ENCODE results near the gene TREML2. TPM values are rescaled to one million over a fixed set of nuclear protein-coding genes. Genes with fewer than 3 reads are reported as not detected.

TREML2 gene
- total RNA-seq, 2 donors from 2014 or later: 1.5 to 8.1 TPM

DNA sequence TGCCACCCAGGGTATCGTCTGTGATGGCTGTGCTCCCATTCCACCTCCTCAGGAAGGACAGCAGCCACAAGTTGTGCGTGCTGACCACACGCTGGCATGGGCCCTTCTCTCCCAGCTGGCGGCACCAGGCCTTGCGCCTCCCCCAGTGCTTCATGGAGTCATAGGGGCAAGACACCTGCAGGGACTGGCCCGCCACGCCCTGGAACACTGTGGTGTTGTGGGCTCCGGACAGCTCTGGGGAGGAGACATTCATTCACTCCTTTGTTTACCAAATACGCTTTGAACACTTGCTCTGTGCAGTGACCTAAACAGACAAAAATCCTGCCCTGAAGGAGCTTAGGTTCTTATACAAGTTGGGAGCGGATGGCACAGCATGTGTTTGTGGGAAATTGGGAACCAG is 39.6 kb downstream of the TREML2 start:
- ATAC-seq: no peak

DNA sequence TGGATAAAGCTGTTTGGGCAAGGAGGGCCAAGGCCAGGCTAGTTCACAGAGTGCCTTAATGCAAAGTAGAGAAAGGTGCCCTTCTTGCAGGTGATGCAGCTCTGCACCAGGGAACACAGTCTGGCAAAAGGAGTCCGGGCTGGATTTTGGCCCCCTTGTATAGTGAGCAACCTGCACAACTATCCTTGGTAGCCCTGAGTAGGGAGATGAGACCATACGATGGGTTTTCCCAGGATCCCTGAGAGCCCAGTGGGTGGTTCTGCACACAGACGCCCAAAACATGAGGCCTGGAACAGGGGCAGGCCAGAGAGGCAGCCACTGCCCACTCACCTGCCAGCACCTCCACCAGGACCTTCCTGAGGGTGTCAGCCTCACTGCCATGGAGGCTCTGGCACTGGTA is 40.0 kb downstream of the TREML2 start:
- Mint-ChIP-seq H3K27me3 (no peaks in the 10 kb centered on the region), H3K36me3 (no peaks in the 10 kb centered on the region), H3K27ac (no peak overlapping the region), H3K9me3 (no peaks in the 10 kb centered on the region), H3K4me3 (no peak overlapping the region), H3K4me1 (ENCODE audit: low read depth in 2 of 2) (no peaks in the 10 kb centered on the region)
- DNase-seq (ENCODE audit: low spot score): no peak
- no peak for ATAC-seq

More for the DNA sequence above, 39.6 kb downstream of the TREML2 start:
- Mint-ChIP-seq H3K36me3 (no peaks in the 10 kb centered on the region), H3K4me3 (no peak overlapping the region), H3K9me3 (no peaks in the 10 kb centered on the region), H3K27ac (no peak overlapping the region), H3K4me1 (ENCODE audit: low read depth in 2 of 2) (no peaks in the 10 kb centered on the region), H3K27me3 (no peaks in the 10 kb centered on the region)
- DNase-seq (ENCODE audit: low spot score): no peak

DNA sequence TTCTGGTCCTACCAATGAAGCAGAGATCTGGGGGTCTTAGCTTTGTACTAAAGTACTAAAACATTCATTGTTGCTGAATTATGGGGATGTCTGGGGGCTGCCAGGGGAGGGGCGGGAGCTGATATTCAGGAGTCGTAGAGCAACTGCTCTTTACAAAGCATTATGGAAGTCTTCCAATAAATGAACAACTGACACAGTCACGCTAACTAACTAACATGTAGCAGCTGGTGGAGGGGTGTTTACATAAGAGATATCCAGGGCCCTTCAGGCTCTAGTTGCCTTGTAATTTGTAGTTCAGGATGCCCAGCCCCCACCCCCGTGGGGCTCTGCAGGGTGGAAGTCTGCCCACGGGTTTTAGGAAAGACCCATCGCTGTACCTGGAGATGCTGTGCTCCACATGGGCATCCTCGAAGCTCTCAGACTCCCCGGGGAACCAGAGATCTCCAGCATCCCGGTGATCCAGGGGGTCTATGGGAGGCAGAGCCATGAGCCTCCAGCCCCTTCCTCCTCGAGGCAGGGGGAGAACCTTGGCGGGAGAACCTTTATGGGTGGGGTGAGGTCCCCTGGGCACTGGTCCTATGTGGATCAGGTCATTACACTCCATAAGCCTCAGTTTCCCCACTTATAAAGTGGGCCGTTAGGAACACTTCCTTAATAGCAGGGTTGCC is 41.4 kb downstream of the TREML2 start:
- H3K27ac Mint-ChIP-seq: no peak overlapping the region
- DNase-seq (ENCODE audit: low spot score) (no peak), ATAC-seq (no peak)
- H3K4me1 Mint-ChIP-seq (ENCODE audit: low read depth in 2 of 2): no peaks in the 10 kb centered on the region
- H3K9me3 Mint-ChIP-seq: no peaks in the 10 kb centered on the region
- no peak overlapping the region for H3K4me3 Mint-ChIP-seq
- peaks cover 3 to 13% of the 10 kb centered on the region in 2 donors for H3K27me3 Mint-ChIP-seq
- H3K36me3 Mint-ChIP-seq: no peaks in the 10 kb centered on the region

DNA sequence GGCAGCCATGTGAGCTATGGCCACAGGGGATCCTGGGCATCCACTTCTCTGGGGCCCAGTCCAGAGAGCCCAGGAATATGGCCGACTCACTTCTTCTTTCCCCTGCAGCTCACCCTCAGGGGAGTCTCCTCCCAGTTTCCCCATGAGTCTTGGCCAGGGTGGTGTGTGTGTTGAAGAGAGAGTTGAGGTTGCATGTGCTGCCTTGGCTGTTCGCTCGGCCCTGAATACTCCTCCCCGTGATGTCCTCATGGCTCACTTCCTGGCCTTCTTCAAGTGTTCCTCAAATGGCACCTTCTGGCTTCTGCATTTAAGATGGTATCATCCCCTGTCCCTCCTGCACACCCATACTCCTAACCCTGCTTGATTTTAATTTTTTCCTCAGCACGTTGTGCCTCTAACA is 43.6 kb downstream of the TREML2 start:
- no peak for ATAC-seq
- Mint-ChIP-seq H3K27me3 (peaks cover 6 to 20% of the 10 kb centered on the region in 2 donors), H3K9me3 (no peaks in the 10 kb centered on the region), H3K36me3 (no peaks in the 10 kb centered on the region), H3K4me1 (ENCODE audit: low read depth in 2 of 2) (no peaks in the 10 kb centered on the region), H3K27ac (no peak overlapping the region), H3K4me3 (no peak overlapping the region)
- no peak for DNase-seq (ENCODE audit: low spot score)

DNA sequence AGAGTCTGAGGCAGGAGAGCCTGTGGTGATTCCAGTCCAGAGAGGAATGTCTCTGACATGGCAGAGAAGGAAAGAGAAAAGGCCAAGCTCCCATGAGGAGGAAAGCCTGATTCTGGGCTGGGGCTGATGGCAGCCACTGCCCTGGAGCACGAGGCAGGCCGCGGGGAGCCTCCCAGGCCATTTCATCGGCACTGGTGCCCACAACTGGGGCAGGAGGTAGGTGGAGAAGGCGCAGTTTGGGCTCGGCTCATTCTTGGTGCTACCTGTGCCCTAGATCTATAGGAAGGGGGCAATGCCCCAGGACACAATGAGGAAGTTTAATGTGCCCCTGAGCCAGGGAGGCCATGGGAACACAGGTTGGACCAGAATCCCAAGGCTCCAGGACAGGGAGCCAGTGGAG is 44.2 kb downstream of the TREML2 start:
- ATAC-seq (no peak), DNase-seq (ENCODE audit: low spot score) (no peak)
- Mint-ChIP-seq H3K27ac (no peak overlapping the region), H3K9me3 (no peaks in the 10 kb centered on the region), H3K4me3 (no peak overlapping the region), H3K27me3 (peaks cover 6 to 20% of the 10 kb centered on the region in 2 donors), H3K4me1 (ENCODE audit: low read depth in 2 of 2) (no peaks in the 10 kb centered on the region), H3K36me3 (no peaks in the 10 kb centered on the region)

DNA sequence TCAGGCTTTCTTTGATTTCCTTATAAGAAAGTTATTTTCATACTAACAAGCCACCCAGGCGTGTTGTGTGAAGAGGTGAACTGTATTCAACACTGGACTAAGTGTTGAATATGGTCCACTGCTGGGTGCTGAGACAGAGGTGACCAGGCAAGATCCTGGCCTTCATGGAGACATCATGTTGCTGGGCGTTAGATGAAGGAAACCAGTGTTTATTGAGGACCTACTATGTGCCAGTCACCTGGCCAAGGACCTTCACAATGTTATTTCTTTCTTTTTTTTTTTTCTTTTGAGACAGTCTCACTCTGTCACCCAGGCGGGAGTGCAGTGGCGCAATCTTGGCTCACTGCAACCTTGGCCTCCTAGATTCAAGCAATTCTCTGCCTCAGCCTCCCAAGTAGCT is 44.9 kb downstream of the TREML2 start:
- H3K27ac Mint-ChIP-seq: no peak overlapping the region
- H3K9me3 Mint-ChIP-seq: no peaks in the 10 kb centered on the region
- H3K4me3 Mint-ChIP-seq: no peak overlapping the region
- DNase-seq (ENCODE audit: low spot score): no peak
- no peak for ATAC-seq
- H3K27me3 Mint-ChIP-seq: peaks cover 6 to 20% of the 10 kb centered on the region in 2 donors
- H3K4me1 Mint-ChIP-seq (ENCODE audit: low read depth in 2 of 2): no peaks in the 10 kb centered on the region
- no peaks in the 10 kb centered on the region for H3K36me3 Mint-ChIP-seq

DNA sequence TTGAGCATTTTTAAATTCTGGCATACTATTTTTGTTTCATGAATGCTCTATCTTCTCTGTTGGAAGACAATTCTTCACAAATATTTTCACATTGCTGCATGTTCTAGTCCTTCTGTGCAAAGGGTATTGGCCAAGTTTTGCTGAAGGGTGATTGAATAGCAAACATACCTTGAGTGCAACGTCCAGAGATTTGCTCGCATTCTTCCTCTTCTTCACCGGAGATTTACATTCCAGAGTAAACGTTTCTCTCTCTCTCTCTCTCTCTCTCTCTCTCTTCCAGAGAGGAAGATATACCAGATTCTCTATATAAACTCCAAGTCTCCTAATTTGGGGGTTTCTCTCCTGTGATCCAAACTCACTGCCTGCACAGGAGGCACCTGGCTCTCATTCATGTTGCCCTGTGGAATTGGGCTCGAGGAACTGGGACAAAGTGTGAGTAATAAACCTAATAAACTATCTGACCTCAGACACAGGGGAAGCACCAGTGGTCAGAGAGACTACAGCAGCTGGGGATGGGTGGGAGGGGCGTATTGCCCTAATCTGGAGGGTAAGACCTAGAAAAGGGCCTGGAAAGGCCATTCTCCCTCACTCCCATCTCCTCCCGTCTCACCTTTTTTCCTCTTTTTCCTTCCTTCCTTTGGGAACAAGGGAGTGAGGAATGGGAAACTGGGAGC is 45.7 kb downstream of the TREML2 start:
- Mint-ChIP-seq H3K4me1 (ENCODE audit: low read depth in 2 of 2) (no peaks in the 10 kb centered on the region), H3K27ac (no peak overlapping the region), H3K36me3 (no peaks in the 10 kb centered on the region), H3K27me3 (peaks cover 6 to 20% of the 10 kb centered on the region in 2 donors), H3K9me3 (no peaks in the 10 kb centered on the region), H3K4me3 (no peak overlapping the region)
- DNase-seq (ENCODE audit: low spot score): no peak
- no peak for ATAC-seq

DNA sequence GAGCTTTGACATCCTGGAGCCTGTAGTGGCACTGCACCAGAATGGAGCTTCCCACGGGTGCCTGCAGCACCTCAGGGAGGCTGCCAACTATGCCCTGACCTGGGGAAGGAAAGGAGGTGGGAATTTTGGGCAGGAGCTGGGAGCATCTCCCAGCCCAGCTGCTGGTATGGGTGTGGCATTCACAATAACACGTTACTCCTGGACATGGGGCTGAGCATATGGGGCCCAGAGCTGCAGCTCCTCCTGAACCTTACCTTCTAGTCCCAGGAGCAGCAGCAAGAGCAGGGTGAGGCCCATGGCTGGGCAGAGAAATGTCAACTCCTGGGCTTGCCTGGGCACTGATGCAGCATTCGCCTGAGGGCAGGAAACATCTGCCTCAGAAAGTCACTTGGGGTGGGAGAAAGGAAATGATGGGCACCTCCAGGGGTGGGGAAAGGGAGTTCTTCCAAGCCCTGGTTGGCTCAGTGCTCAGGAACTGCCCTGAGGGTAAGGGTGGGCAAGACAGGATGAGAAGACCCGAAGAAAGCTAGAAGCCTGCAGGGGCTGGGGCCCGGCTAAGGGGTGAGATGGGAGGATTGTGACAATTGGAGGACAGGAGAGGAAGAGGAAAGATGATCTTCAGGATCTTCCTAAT is 46.8 kb downstream of the TREML2 start, which contains the start of gene TREML1:
TSS of gene TREML1 (minus strand) at position 356 of the 634 bp plus-strand sequence. CDS start at position 297, 59 bp downstream.
- ATAC-seq: no peak
- H3K36me3 Mint-ChIP-seq: no peaks in the 10 kb centered on the region
- no peak for DNase-seq (ENCODE audit: low spot score)
- H3K4me1 Mint-ChIP-seq (ENCODE audit: low read depth in 2 of 2): no peaks in the 10 kb centered on the region
- no peak within 1 kb of the TSS for H3K4me3 Mint-ChIP-seq
- peaks cover 6 to 20% of the 10 kb centered on the region in 2 donors for H3K27me3 Mint-ChIP-seq
- H3K9me3 Mint-ChIP-seq: no peaks in the 10 kb centered on the region
- no peak within 1 kb of the TSS for H3K27ac Mint-ChIP-seq

DNA sequence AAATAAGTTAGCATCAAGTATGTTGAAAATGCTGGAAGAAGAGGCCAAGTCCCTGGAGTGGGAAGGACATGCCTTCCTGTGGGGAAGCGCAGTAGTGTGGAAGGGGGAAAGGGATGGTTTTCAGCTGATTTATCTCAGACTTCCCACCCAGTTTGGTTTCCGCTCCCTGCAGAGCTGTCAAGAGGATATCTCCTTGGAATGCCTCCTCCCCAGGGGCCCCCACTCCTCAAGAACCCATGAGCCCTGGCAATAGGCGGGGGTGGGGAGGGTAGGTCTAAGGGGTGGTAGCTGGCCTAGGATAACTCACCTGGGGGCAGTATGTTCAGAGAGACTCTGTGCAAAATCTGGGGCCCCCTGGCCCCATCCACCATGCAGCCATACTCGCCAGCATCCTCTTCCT is 47.5 kb downstream of the TREML2 start:
- ATAC-seq: no peak
- no peaks in the 10 kb centered on the region for H3K36me3 Mint-ChIP-seq
- no peak overlapping the region for H3K4me3 Mint-ChIP-seq
- no peak for DNase-seq (ENCODE audit: low spot score)
- no peaks in the 10 kb centered on the region for H3K9me3 Mint-ChIP-seq
- H3K4me1 Mint-ChIP-seq (ENCODE audit: low read depth in 2 of 2): no peaks in the 10 kb centered on the region
- no peak overlapping the region for H3K27ac Mint-ChIP-seq
- H3K27me3 Mint-ChIP-seq: peaks cover 6 to 20% of the 10 kb centered on the region in 2 donors

DNA sequence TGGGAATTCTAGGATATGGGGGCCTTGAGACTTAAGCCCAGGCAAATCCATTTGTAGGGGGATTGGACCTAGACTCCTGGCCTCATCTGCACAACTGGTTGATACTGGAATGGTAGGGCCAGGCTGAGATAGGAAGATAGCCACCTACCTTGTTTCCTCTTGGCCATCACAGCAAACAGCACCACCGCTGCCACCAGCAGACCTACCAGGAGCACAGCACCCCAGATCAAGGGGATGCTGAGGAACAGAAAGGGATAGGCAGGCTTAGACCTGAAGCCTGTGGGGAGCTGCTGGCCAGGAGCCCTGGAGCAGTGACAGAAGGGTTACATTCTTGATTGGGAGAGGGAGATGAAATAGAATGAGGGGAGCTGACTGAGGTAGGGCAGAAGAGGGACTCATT is 50.3 kb downstream of the TREML2 start:
- Mint-ChIP-seq H3K27ac (no peak overlapping the region), H3K36me3 (no peaks in the 10 kb centered on the region), H3K4me1 (ENCODE audit: low read depth in 2 of 2) (peaks cover 0 to 4% of the 10 kb centered on the region in 2 donors), H3K4me3 (no peak overlapping the region), H3K9me3 (no peaks in the 10 kb centered on the region), H3K27me3 (peaks cover 6 to 18% of the 10 kb centered on the region in 2 donors)
- no peak for ATAC-seq
- no peak for DNase-seq (ENCODE audit: low spot score)

DNA sequence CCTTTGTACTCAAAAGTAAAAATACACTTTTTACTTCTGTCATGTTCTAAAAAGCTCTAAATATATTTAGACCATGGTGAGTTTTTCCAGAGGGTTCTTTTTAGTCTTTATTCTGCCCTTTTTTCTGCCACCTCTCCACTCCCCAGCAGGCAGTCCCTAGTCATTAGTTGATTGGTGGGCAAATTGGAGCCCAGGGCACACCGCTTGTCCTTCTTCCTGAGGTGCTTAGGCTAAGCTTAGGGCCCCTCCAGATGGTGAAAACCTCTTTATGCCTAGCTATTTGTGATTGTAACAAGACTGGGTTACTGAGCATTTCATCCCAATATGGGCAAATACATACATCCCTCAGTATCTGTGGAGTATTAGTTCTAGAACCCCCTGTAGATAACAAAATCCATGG is 53.0 kb downstream of the TREML2 start:
- DNase-seq (ENCODE audit: low spot score): no peak
- H3K9me3 Mint-ChIP-seq: no peaks in the 10 kb centered on the region
- H3K27ac Mint-ChIP-seq: no peak overlapping the region
- no peaks in the 10 kb centered on the region for H3K36me3 Mint-ChIP-seq
- H3K4me3 Mint-ChIP-seq: no peak overlapping the region
- H3K27me3 Mint-ChIP-seq: no peaks in the 10 kb centered on the region
- no peak for ATAC-seq
- H3K4me1 Mint-ChIP-seq (ENCODE audit: low read depth in 2 of 2): peaks cover 0 to 4% of the 10 kb centered on the region in 2 donors

Other genes starting within 250 kb of the TREML2 start
- 1 to 10 TPM; 2.4 to 5.0 TPM for gene UNC5CL, start 161.9 kb downstream of the TREML2 start, total RNA-seq
- gene TSPO2, start 158.7 kb downstream of the TREML2 start, total RNA-seq: not detected
- not detected for gene APOBEC2, start 147.9 kb downstream of the TREML2 start, total RNA-seq
- 10 to 100 TPM; 28.5 to 31.1 TPM for gene OARD1, start 128.8 kb downstream of the TREML2 start, total RNA-seq
- gene NFYA, start 128.2 kb downstream of the TREML2 start, total RNA-seq: 10 to 100 TPM; 21.6 to 27.7 TPM
- not detected for gene TREML1, start 46.8 kb downstream of the TREML2 start, total RNA-seq
- gene TREM2, start 38.0 kb downstream of the TREML2 start, total RNA-seq: not detected
- not detected for gene TREML4, start 27.2 kb upstream of the TREML2 start, total RNA-seq
- gene TREM1, start 85.5 kb upstream of the TREML2 start, total RNA-seq: under 1 TPM in 1 of 2 donors, not detected in 1; 0.38 TPM
- gene NCR2, start 134.5 kb upstream of the TREML2 start, total RNA-seq: 1 to 10 TPM in 1 of 2 donors, not detected in 1; 1.0 TPM